GM18520 (cell line): ENCODE measurements around the gene GH2.
"Not testable (repeated sequence)": the region's sequence is repeated elsewhere in the genome, so short reads cannot be mapped to it uniquely, and the experiment has no call there.

Experiments
- ATAC-seq: cut with Tn5 transposase; IDR thresholded peaks from one replicate; pipeline ENCODE4 v1.9.1; 2021; ENCODE audit not compliant: unreplicated experiment

The GH2 gene

GRCh38 chr17:63911657-63912100, 29.9 kb upstream of the GH2 start:
- no peak for ATAC-seq

GRCh38 chr17:63911041-63911635, 29.4 kb upstream of the GH2 start, which contains the start of gene CSHL1:
Gene CSHL1, minus strand, starts transcription at chr17:63911258. Its CDS starts 62 bp downstream, at chr17:63911196.
- no peak for ATAC-seq

- no peak for ATAC-seq
Observed at GRCh38 chr17:63910096-63910495, 28.4 kb upstream of the GH2 start.

- ATAC-seq, result not testable (repeated sequence)
Observed at GRCh38 chr17:63909586-63909985, 27.8 kb upstream of the GH2 start.

GRCh38 chr17:63907161-63907778, 25.5 kb upstream of the GH2 start:
- not testable (repeated sequence) for ATAC-seq

GRCh38 chr17:63904796-63905195, 23.1 kb upstream of the GH2 start:
- not testable (repeated sequence) for ATAC-seq

GRCh38 chr17:63903787-63904201, 22.1 kb upstream of the GH2 start:
- ATAC-seq, result not testable (repeated sequence)

- ATAC-seq, result not testable (repeated sequence)
Observed at GRCh38 chr17:63901971-63902370, 20.2 kb upstream of the GH2 start.

GRCh38 chr17:63898899-63899798, 17.4 kb upstream of the GH2 start:
- ATAC-seq, result peak; percentile 60

- not testable (repeated sequence) for ATAC-seq
Observed at GRCh38 chr17:63896524-63897354, 15.0 kb upstream of the GH2 start, which contains the start of gene CSH1. Gene CSH1, minus strand, starts transcription at chr17:63896574. Its CDS starts 63 bp downstream, at chr17:63896511.

GRCh38 chr17:63894821-63895220, 13.1 kb upstream of the GH2 start:
- ATAC-seq, result not testable (repeated sequence)

GRCh38 chr17:63894021-63894420, 12.3 kb upstream of the GH2 start:
- not testable (repeated sequence) for ATAC-seq

GRCh38 chr17:63892316-63893037, 10.7 kb upstream of the GH2 start:
- ATAC-seq, result not testable (repeated sequence)

GRCh38 chr17:63889026-63889848, 7.5 kb upstream of the GH2 start:
- ATAC-seq, result not testable (repeated sequence)

- ATAC-seq, result not testable (repeated sequence)
Observed at GRCh38 chr17:63885119-63885518, 3.4 kb upstream of the GH2 start.

- not testable (repeated sequence) for ATAC-seq
Observed at GRCh38 chr17:63882626-63883126, 932 bp upstream of the GH2 start.

- ATAC-seq, result not testable (repeated sequence)
Observed at GRCh38 chr17:63881337-63881736, 407 bp downstream of the GH2 start.

GRCh38 chr17:63880706-63881105, 1.0 kb downstream of the GH2 start:
- no peak for ATAC-seq

- not testable (repeated sequence) for ATAC-seq
Observed at GRCh38 chr17:63878413-63878812, 3.3 kb downstream of the GH2 start.
